NCI-H2171 treated with DMSO at 0.1 percent for 48 hours (cell line): ENCODE data around the gene TRMT11.
"Not testable (repeated sequence)": the region's sequence is repeated elsewhere in the genome, so short reads cannot be mapped to it uniquely, and the experiment has no call there.

Source experiments
- DNase-seq: peaks from one replicate; lab custom pipeline; 2025; lab: John Stamatoyannopoulos, UW

The TRMT11 gene

DNA sequence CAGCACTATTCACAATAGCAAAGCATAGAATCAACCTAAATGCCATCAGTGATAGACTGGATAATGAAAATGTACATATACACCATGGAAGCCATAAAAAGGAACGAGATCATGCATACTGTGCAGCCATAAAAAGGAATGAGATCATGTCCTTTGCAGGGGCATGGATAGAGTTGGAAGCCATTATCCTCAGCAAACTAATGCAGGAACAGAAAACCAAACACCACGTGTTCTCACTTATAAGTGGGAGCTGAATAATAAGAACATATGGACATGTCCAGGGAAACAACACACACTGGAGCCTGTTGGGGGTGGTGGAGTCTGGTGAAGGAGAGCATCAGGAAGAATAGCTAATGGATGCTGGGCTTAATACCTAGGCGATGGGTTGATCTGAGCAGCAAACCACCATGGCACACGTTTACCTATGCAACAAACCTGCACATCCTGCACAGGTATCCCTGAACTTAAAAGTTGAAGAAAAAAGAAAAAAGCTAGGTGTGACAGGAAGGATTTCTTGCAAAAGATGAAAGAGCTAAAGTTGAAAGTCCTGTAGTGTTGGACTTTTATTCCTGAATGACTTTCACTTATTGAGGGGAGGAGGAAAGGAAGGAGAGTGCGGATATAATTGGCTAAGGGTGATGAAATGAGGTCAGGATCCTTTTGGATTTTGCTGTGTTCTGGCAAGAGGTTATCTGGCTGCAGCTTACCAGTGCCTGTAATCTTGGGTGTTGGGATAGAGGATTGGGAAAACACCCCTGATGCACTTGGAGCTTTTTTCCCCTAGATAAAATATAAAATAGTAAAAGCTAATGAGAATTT is 8.5 kb downstream of the TRMT11 start:
- peak; percentile 17 for DNase-seq

DNA sequence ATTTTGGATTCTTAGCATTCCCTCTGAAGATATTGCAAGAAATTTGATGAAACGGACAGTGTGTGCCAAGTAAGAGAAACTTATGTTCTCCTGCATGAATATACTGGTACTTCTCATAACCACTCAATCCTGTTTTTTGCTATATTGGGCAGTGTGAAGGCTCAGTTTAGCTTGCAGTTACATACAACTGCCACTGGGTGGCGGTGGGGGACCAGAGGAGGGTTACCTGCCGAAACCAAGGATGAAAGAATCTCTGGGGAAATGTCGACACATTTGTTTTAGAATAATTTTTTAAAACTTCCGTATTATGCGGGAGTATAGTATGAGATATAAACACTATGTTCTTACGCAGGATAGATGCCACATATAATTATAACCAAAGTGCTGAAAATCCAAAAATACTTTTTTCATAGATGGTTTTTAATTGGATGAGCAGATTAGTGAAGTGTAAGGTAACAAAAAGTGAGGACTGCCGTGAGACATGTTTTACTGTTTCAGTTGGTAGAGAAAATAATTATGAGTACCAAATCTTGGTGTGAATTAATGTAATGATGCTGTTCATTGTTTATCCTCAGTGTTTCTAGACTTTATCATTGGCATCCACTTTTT is 9.7 kb downstream of the TRMT11 start:
- peak; percentile 77 for DNase-seq

DNA sequence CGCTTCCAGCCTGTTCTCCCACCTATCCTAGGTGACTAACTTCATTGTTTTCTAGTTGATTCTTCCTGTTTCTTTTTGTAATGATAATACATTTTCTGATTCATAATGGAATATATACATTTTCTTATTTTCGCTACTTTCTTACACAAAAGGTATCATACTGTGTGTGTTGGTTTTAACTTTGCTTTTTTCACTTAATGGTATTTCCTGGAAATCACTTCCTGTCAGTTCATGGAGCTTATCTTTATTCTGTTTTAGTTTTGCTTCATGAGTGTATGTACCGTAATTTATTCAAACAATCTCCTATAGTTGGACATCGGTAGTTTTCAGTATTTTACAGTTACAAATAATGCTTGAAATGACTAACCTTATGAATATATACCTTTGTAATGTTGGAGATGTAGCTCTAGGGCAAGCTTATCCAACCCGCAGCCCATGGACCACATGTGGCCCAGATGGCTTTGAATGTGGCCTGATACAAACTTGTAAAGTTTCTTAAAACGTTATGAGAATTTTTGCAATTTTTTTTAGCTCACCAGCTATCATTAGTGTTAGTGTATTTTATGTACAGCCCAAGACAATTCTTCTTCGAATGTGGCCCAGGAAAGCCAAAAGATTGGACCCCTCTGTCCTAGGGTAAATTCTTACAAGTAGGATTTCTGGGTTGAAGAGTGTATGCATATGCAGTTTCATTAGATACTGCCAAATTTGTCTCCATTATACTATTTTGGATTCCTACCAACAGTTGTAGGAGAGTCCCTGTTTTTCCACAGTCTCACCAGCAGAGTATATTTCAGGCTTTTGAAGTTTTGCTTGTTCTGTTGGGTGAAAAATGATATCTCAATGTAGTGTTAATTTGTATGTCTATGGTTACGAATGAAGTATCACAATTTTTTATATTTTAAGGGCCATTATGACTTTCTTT is 16.7 kb downstream of the TRMT11 start:
- no peak for DNase-seq

DNA sequence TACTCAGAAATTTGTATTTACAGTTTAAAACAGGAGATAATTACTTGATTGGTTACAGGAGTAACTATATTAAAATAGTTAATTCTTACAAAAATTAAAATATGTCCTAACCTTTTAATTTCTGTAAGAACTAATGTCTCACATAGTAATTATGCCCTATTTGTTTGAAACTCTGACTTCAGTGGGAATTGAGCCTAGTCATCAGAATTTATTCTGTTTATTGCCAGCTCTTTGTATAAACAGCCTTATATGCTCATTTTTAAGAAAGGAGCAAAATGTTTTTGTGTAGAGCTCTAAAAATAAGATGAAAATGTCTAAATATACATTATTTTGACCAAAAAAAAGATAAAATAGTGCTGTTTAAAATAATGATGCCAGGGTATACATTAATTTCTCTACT is 21.5 kb downstream of the TRMT11 start:
- DNase-seq = no peak

DNA sequence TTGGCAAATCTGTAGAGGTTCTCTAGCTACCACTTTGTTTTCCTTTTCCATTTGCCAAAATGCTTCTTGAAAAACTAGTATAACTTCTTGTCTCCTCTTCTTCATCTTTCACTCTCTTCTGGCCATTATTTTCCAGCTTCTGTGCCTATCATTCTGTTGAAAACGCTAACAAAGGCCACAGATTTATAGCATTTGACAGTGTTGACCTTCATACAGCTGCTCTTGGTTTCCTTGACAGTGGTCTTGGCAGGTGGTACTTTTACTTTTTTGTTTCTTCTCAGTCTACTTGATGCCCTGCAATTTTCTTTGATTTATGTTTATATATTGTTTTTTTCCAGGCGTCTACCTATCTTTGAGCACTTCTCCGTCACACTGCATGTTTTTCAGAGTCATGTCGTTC is 23.7 kb downstream of the TRMT11 start:
- no peak for DNase-seq

DNA sequence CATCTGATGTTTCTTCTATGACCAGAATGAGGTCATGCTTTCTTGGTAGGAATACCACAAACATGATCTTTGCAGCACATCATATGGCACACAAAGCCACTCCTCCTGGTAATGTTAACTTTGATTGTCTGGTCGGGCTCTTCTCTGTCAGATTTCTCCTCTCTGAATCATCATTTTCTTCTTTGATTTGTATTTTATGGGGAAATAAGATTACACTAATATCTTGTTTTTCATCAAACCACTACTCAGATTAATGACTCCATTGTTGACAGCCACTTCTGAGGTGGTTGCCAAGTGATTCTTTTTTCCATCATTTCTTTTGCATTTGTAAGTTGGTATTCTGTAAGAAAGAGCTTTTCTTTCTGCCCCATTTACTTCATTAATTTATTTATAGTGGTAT is 29.5 kb downstream of the TRMT11 start:
- DNase-seq = no peak

DNA sequence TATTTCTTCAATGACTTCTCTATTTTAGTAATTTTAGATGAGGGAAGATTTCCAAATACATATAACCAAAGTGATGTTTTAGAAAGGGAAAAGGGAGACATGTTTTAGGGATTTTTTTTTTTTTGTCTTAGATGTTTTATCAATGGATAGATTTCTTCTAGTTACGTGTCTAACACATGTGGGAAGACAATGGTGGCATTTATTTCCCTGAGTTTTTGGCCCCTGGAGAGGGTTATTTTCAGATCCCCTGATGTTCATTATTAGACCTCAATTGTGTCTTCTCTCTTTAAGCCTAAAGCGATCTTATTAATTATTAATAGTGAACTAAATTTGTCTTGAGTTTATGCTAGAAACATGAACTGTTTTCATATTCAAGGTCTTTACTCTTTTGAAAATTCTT is 30.3 kb downstream of the TRMT11 start:
- DNase-seq = no peak

DNA sequence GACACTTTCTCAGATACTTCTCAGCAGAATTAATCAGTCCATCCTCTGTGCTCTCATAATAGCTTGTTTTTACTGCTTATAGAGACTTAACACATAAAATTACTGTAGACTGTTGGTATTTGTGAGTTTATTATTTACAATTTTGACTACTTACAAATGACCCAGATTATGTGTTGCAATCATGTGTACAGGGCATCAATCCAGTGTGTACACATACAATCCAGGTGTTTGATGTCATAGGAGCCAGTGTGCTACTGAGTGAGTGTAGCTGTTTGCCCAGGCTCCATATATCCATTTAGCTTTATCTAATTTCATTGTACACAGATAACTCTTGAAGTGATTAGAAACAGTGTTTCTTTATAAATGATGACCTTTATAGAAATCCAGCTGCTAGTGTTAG is 31.3 kb downstream of the TRMT11 start:
- DNase-seq = no peak

DNA sequence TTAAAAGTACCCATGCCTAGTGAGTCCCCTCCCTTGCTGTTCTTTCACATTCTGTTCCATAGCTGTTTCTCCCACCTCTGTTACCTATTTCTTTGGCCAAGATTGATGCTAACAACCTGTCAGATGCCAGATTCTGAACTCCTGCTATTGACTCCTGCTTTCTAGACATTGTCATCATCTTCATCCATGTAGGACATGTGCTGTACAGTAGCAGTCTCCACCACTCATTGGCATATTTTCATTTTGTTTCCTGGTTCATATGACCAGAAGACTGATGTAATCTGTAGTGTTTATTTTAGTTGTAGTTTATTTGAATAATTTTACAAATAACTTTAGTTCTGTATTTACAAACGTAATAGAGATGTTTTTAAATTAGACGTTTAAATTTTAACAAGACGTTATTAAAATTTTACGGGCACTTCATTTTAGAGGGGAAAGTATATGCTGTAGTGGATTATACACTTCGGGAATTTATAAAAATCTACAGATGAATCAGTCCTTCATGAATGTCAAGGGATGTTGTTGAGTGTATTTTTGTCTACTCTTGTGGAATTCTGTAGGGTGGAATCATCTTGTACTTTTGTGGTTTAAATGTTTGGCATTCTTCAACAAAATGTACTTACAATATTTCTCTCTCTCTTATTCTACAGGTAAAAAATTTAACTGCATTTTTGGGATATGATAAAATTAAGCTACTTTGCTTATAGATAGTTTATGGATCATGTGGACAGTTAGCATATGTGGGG is 34.1 kb downstream of the TRMT11 start:
- no peak for DNase-seq

DNA sequence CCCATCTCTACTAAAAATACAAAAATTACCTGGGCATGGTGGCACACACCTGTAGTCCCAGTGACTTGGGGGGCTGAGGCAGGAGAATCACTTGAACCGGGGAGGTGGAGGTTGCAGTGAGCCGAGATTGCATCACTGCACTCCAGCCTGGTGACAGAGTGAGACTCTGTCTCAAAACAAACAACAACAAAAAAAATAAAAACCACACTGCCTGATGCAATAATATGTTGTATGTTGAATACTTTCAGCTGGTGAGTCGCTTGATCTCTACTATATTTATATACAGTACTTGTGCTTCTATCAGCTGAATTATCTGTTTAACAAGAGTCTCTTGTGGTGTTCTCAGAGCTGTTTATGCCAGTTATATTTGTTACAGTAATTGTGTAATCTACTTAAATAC is 37.1 kb downstream of the TRMT11 start:
- DNase-seq = not testable (repeated sequence)

DNA sequence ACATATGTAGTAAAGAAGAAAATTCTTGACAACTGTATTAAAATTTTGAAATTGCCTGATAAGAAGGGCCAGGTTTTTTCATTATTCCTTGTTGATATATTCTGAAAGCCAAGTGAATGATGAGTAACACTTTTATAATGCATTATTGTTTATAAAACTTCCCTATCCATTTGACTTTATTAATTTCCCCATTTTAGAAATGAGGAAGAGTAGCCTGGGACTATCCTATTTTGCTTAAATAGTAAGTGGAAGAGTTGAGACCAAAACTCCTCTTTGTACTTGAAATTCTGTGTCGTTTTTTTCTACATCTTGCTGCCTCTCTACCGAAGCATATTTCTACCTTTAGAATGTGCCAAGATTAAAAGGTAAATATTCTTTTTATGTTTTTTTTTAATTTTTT is 39.7 kb downstream of the TRMT11 start:
- DNase-seq = no peak

DNA sequence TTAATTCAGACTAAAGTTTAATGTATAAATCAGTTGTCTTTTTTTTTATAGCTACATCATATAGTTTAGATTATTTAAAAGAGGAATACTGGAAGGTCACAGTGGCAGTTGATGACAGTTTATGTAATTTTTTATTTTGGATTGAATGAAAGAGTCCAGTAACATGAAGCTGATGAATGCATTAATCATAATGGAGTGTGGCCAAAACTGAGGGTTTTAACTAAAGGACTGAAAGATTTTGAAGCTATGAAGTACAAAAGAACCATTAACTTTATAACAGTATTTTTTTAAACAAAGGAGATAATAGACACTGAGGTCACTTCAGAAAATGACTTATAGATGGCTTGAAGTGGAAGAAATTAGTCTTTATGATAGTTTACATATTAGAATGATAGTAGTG is 41.3 kb downstream of the TRMT11 start:
- DNase-seq = no peak

DNA sequence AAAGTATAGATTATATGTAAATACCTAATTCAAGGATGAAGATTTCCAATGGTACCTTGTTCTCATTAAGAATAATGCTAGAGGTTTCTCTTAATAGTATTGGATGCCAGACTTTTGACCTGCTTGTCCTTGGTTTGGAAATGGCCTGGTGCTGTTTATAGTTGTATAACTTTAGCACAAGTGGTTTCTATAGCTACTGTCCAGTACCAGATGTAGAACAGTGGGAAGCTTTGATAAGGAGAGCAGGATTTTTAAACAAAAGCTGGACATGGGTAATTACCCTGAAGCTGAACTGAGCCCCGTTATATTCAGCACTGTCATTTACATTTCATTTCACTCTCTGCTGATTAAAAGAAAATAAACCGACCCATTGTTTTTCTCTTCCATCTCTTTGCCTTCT is 43.7 kb downstream of the TRMT11 start:
- no peak for DNase-seq

DNA sequence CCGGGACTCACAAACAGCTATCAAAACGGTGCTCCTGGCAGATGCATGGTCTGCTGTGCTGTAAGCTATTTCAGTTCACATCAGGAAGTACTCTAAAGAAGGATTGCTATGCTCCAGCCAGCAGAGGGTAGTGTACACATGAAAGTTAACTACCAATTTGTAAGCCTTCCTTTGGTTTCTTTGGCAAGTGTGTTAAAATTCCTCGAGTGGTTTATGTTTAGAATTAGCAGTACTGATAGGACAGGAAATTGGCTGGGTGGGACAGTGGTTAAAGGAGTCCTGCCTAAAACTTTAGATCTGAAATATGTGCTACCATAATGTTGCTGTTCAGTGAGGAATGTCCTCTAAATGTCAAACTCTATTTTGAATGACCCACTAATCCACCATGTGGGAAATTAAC is 47.4 kb downstream of the TRMT11 start:
- DNase-seq = peak; percentile 45

DNA sequence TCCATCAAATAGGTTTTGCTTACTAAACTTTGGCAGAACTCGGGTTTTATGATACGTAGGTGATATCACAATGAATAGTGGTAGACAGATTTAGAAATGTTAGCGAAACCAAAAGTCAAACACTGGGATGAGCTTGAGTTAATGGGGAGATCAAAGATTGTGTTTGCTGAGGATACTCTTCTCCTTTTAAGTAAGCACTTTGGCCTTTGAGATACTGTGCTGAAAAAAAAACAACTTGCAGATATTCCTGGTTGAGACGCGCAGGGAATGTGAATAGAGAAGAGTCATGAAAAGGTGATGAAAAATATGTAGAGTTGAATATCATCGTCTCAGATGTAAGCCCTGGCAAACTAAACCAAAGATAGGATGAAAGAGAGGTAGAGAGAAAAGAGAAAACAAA is 48.3 kb downstream of the TRMT11 start:
- no peak for DNase-seq

DNA sequence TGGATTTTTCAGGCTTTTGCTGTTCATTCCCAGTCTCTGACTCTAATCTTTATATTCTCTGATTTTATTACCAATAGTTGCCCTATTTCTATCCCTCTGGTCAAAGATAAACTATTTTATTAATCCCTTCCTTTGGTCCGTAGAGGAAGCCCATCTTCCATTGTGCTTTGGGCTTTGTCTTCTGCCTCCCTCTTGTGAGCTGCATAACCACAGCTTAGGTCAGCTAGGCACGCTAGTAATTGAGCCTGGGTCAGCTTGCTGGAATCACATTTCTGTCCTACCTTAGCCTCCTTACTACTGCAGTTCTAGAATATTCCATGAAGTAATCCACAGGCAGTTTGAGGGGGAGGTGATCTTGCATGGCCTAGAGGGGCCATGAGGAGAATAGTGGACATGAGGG is 49.4 kb downstream of the TRMT11 start:
- DNase-seq = no peak

DNA sequence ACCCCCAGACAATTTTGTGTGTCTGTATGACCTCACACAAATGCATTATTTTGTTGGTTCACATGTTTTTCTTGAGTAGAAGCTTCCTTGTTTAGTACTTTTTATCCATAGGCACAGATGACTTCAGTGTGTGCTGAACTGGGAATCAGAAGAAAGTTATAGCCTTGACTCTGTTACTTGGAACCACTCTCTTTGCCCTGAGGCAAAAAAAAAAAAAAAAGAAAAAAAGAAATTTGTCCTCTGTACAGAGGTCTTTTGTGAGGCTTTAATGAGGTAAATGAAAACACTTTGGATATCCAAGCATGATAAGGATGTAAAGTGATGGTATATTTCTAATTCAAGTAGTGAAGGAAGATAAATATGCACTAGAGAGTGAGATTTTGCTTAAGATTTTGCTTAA is 51.9 kb downstream of the TRMT11 start:
- no peak for DNase-seq

DNA sequence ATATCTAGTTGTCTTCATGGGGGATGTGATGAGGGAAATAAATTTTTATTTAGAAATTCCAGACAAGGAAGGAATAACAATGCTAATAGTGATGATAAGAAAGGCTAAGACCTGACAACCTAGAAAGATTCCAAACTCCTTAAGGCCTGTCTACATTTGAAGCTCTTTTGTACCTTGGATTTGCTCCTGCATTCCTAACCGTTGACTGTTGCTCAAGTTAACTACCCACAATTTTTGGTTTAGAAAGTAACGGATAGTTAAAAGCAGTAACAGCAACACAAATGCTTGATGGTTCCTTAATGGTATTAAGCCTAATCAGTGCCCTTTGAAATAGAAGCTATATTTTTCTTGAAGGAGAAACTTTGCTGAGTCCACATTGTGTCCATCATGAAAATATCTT is 52.9 kb downstream of the TRMT11 start:
- DNase-seq = no peak

DNA sequence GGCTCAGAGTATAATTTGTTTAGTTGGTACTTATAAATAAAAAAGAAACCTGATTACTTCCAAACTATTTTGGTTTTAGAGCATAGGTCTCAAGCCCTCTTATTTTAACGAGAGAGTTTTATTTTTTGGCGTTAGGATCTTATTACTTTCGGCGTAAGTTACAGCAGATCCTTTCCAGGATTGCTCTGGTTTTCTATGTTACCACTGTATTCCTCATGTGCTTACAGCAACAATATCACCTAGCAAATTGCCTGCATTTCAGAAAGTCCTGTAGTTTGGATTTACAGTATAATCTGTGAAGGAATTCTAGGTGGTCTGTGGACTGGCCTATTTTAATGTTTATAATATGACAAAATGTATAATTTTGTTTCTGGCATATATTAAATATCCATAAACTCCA is 54.1 kb downstream of the TRMT11 start:
- DNase-seq = no peak

DNA sequence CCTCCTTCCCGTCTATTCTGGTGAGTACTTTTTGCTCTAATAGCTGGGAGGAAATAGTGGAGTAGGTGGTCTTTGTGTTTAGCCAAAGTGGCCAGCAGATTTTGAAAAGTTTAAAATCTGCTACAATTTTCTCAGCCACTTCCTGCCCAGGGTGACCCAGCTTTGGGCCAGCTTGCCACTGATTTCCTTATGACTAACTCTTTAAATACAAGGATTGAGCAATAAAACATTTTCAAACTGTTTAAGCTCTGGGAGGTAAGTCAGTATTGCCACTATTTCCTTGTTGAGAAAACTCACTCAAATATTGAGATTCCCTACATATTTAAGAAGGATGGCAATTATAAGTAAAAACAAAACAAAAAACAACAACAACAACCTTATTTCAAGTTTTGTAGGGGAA is 54.5 kb downstream of the TRMT11 start:
- DNase-seq = no peak

DNA sequence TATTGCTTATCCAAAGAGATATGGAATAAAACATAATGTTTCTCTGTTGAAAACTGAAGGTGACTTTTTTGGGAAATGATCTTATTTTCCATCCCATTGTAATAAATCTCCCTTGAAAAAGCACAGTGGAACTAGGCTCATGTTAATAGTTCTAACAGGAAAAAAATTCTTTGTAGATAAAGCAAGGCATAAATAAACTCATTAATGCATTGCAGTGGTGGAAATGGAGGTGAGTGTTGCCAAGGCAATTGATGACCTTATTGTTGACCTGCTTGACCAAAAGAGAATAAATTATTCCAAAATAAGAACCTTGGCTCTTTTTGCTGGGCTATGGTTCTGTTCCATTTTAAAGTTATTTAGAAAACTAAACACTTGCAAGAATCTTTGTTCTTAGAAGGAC is 55.2 kb downstream of the TRMT11 start:
- DNase-seq = no peak

DNA sequence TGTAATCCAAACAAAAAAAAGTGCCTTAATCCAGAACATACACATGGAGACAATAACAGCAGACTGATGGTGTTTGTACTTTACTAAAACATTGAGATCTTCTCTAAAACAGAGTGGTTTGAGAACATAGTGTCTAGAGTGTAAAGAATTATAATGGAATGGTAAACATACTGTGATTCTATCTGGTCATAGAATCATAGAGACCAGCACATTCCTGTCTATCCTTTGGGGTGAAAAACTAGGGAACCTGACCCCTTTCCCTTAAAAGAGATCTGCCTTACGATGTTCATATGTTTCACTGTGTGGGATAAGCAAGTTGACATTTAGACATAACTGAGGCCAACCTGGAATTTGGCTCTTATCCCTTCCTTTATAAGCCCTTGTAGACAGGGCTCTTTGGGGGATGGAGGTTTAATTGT is 55.7 kb downstream of the TRMT11 start:
- DNase-seq = no peak
